G401.6 (cell line): ENCODE measurements around the gene COA1.
"Not testable (repeated sequence)": the region's sequence is repeated elsewhere in the genome, so short reads cannot be mapped to it uniquely, and the experiment has no call there.

Experiments used
- FAIRE-seq: peaks from 2 replicates; lab custom pipeline; 2012; peaks lifted over from hg19 to GRCh38; lab: Jason Lieb, UNC

COA1 gene

DNA sequence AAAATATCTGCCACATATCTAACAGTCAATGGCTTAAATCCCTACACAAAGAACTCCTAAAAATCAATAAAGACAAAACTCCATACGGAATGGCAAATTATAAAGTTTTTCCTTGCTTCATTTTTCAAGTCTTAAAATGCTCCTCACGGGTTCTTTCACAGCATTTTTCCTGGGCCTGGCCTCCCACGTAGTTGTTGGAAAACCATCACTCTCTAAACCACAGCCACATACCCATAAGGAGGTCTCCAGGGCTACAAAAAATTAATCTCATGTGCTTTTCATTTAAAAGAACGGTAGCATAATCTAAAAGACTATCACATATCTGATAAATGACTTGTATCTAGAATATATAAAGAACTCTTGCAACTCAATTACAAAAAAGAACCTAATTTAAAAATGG lies 2.9 kb downstream of the COA1 start:
- FAIRE-seq, result no peak

DNA sequence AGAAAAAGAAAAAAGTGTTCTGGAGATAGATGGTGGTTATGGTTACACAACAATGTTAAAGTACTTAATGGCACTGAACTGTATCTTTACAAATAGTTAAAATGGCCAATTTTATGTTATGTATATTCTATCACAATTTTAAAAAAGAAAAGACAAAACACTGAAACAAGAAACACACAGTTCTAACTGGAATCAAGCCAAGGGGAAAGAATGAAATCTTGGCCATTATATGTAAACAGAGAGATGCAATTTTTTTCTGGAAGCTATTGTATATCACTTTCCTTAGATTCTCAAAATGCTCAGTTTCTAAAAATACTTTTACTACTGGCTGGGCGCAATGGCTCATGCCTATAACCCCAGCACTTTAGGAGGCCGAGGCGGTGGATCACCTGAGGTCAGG lies 4.1 kb downstream of the COA1 start:
- no peak for FAIRE-seq

DNA sequence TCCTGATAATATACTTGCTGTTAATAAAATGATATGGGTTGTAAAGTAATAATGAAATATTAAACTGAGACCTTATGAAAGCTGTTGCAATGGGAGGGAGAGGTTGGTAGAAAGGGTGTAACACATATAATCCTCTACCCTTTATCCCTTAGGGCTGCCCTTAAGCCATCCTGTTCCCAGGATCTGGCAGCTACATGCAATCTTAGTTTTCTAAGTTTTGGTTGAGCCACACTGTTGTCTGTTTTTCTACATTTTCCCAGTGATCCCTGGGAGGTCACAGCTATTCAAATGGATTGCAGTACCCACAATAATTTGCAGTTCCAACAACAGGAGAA lies 6.3 kb downstream of the COA1 start:
- no peak for FAIRE-seq

DNA sequence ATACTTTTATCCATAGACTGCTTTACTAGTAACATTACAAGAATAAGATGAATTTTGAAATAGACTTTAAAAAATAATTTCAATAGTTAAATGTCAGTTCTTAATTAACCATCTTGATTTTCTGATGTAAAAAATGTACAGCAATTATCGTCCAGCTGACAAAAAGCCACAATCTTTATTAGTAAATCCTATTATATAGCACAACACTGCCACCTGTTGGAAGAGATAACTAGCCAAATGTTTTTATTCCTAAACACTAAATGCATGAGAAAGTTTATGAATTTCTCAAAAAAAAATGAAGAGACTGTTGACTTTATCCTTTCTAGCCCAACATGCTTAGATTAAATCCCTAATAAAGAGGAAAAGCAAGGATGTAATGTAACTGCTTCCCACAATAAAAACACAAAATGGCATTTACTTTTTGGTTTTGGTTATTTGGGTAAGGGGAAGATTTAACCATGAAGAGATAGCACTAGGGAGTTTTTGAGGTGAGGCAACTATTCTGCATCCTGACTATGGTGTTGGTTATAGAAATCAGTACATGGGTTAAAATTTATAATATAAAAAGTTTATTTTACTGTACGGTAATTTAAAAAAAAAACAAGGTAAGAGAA lies 8.0 kb downstream of the COA1 start:
- FAIRE-seq, result peak; percentile 89

DNA sequence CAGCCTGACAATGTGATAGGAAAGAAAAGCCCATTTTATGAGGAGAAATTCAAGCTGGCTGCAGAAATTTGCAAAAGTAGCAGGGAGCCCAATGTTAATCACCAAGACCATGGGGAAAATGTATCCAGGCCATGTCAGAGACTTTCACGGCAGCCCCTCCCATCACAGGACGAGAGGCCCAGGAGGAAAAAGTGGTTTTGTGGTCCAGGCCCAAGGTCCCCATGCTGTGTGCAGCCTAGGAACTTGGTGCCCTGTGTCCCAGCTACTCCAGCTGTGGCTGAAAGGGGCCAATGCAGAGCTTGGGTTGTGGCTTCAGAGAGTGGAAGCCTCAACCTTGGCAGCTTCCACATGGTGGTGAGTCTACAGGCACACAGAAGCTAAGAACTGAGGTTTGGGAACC lies 12.7 kb downstream of the COA1 start:
- FAIRE-seq, result no peak

DNA sequence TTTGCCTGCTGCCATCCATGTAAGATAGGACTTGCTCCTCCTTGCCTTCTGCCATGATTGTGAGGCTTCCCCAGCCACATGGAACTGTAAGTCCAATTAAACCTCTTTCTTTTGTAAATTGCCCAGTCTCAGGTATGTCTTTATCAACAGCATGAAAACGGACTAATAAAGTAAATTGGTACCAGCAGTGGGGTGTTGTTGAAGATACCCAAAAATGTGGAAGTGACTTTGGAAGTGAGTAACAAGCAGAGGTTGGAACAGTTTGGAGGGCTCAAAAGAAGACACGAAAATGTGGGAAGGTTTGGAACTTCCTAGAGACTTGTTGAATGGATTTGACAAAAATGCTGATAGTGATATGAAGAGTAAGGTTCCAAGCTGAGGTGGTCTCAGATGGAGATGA lies 13.4 kb downstream of the COA1 start:
- not testable (repeated sequence) for FAIRE-seq

DNA sequence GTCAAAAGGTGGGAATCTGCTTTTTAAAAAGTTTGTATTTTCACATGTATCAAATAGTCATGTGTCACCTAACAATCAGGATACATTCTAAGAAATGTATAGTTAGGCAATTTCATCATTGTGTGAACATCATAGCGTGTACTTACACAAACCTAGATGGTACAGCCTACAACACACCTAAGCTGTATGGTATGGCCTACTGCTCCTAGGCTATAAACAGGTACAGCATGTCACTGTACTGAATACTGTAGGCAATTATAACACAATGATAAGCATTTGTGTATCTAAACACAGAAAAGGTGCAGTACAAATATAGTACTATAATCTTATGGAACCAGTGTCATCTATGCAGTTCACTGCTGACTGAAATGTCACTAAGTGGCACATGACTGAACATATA lies 17.8 kb downstream of the COA1 start:
- FAIRE-seq, result no peak

DNA sequence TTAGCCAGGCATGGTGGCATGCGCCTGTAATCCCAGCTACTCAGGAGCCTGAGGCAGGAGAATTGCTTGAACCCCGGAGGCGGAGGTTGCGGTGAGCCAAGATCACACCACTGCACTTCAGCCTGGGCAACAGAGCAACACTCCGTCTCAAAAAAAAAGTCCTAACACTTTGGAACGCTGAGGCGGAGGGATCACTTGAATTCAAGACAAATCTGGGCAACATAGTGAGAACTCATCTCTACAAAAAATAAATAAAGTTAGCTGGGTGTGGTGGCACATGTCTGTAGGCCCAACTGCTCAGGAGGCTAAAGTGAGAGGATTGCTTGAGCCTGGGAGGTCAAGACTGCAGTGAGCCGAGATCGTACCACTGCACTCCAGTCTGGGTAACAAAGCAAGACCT lies 21.3 kb downstream of the COA1 start:
- FAIRE-seq, result not testable (repeated sequence)

DNA sequence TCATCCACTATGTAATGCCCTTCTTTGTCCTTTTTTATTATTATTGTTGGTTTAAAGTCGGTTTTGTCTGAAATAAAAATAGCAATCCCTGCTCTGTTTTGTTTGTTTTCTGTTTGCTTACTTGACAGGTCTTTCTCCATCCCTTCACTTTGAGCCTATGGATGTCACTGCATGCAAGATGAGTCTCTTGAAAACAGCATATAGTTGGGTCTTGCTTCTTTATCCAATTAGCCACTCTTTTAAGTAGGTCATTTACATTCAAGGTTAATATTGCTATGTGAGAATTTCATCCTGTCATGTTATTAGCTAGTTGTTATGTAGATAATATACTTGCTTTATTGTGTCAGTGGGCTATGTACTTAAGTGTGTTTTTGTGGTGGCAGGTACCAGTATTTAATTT lies 25.8 kb downstream of the COA1 start:
- no peak for FAIRE-seq

DNA sequence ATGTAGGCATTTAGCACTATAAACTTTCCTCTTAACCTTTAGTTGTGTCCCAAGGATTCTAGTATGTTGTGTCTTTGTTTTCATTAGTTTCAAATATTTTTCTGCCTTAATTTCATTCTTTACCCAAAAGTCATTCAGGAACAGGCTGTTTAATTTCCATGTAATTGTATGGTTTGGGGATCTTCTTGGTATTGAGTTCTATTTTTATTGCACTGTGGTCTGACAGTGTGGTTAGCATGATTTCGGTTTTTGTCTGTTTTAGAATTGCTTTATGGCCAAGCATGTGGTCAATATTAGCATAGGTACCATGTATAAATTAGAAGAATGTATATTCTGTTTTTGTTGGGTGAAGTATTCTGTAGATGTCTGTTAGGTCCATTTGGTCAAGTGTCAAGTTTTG lies 26.3 kb downstream of the COA1 start:
- FAIRE-seq, result no peak

DNA sequence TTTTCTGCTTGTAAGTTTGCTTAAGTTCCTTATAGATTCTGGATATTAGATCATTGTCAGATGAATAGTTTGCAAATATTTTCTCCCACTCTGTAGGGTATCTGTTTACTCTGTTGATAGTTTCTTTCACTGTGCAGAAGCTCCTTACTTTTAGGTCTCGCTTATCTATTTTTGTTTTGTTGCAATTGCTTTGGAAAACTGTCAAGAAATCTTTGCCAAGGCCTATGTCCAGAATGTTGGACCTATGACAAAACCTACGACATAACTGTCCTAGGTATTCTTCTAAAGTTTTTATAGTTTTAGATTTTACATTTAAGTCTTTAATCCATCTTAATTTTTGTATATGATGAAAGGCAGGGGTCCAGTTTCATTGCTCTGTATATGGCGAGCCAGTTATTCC lies 27.4 kb downstream of the COA1 start:
- no peak for FAIRE-seq

DNA sequence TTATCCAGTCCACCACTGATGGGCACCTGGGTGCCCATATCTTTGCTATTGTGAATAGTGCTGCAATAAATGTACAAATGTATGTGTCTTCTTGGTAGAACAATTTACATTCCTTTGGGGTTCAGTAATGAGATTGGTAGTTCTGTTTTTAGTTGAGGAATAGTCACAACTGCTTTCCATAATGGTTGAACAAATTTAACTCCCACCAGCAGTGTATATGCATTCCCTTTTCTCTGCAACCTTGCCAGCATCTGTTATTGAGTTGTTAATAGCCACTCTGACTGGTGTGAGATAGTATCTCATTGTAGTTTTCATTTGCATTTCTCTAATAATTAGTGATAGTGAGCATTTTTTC lies 27.8 kb downstream of the COA1 start:
- no peak for FAIRE-seq

DNA sequence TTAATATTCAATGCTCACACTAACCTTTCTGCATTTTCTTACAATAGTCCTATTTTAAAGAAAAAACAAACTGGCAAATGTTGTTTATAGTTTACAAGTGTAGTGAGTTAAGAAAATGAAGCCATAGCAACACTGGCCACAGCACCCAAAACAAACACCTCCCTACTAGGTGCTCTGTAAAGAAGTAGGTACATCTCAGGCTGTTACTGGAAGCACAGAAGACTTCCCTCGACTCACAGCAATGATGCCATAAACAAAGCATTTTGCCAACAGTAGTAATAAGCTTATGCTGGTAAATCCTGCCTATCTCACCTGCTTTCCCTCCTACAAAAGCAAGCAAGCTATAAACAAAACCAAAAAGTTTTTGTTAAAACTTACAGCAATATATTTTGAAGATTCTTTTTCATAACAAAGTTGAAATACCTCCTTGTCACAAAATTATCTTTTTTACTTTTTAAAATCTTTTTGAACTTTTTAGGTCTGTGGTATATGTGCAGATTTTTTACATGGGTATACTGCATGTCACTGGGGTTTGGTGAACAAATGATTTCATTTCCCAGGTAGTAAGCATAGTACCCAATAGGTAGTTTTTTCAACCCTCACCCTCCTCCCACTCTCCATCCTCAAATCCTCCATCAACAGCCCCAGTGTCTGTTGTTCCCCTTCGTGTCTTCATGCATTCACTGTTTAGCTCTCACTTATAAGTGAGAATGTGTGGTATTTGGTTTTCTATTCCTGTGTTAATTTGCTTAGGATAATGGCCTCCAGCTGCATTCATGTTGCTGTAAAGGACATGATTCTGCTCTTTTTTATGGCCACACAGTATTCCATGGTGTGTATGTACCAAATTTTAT lies 28.4 kb downstream of the COA1 start:
- no peak for FAIRE-seq

DNA sequence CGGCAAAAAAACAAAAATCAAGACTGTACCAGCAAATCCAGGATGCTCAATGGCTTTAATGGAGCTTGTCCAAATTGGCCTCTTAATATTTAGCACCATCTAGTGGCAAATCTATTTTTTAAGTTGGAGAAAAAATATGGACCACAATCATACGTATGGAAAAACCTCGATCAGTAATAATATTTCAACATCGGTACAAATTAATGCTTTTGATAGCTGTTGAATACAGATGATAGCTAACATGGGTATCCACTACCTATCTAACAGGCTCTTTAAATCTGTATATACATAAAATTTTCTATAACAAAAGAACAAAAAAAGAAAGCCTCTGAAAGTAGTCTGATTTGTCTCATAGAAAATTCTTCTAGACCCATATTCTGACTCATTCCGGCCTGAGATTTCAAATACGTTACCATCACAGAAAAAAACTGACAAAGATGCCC lies 29.2 kb downstream of the COA1 start:
- FAIRE-seq, result peak; percentile 91

DNA sequence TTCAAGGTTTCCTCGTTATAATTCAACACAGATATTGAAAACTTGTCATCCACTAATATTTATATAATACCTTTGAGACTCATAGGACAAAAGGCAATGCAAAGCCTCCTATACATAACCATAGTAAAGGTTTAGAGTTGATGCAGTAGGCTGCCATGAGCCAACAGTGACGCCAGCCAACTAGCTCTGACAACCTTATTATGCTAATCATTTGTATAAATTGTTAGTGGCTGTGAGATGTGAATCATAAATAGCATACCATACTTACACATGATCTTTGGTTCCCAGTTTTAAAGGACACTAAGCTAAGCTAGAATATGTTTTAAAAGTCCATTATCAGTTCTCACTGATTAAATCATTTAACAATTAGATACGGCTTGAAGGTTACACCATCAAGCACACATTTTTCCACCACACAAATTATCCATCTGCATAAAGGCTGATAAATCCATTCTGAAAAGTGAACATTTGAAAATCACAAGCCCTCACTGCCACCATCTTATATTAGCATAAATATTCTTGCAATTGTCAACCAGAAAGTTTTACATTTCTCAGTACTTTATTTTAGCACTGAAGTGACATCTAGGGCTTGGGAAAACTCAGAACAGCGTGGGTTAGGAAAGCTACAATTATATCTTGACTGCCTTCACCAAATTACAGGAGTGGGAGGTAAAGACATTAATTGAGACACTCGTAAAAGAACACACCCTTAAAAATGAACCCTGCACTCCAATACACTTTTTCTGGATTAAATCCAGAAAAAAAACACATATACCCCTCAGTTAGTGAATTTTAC lies 30.7 kb downstream of the COA1 start:
- no peak for FAIRE-seq

DNA sequence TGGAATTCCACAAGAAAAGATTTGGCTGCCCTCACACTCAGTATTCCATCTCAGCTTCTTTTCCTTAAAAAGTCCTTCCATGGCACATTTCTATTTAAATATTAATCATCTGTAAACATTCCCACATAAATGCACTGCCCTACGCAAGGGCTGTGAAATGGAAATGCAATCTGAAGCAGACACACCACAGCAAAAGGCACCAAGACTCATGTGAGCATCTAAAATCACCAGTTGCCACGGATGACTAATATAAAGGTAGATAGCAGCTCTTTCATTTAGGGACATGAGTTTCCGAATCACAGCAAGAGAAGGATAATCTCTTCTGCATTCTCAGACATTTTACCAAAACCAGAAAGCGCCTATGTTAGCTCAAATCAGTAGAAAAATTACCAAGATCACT lies 31.6 kb downstream of the COA1 start:
- no peak for FAIRE-seq

DNA sequence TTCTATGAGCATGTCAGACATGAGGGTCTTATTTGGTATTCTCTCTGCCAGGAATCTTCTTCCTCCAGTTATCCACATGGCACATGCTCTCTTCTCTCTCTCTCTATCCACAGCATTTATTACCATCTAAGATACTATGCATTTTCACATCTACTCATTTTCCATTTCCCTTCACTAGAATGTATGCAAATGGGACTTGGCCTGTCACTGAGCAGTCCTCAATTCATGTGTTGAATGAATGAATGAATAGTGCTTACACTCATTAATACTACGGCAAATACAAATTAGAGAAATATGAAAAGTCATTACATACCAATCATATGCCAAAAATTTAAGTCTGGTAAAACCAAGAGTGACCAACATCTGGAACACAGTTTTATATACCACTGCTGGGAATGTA lies 34.0 kb downstream of the COA1 start:
- no peak for FAIRE-seq

DNA sequence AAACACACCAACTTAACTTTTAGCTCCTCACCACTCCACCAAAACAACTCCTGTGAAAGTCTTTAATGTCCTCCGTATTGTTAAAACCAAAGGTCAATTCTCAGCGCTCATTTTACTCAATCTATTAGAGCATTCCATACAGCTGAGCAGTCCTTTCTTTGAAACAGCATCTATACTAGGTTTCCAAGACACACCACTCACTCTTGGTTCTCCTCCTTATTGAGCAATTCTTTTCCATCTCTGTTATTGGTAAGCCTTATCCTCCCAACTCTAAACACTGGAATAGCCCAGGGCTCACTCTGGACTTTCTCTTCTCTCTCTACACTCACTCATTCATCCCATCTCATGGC lies 34.9 kb downstream of the COA1 start:
- no peak for FAIRE-seq

DNA sequence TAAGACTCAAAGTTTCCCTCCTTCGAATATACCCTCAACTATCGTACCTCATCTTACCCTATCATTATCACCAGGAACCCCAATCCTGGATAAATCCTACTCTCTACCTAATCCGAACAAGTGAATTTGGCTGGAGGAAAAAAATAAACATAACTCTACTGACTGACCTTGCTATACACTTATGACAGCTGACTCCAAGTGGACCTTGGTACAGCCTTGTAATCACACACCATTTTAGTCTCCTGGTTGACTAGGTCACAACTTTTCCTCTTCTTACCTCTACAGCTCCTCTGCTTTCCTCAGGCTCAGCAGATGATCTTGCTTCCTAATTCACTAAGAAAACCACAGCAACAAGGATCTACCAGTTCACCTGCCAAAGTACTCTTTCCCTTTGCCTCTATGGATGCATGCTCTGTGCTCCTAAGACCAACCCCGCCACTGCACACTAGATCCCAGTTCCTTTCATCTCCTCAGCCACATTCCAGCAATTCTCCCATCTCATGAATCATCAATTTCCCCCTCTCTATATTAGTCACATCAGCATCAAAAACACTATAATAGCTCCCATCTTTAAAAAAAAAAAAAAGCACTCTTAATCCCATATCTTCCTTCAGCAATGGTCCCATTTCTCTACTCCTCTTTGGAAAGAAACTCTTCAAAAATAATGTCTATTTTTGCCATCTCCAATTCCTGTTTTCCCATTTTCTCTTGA lies 35.5 kb downstream of the COA1 start:
- FAIRE-seq, result no peak

DNA sequence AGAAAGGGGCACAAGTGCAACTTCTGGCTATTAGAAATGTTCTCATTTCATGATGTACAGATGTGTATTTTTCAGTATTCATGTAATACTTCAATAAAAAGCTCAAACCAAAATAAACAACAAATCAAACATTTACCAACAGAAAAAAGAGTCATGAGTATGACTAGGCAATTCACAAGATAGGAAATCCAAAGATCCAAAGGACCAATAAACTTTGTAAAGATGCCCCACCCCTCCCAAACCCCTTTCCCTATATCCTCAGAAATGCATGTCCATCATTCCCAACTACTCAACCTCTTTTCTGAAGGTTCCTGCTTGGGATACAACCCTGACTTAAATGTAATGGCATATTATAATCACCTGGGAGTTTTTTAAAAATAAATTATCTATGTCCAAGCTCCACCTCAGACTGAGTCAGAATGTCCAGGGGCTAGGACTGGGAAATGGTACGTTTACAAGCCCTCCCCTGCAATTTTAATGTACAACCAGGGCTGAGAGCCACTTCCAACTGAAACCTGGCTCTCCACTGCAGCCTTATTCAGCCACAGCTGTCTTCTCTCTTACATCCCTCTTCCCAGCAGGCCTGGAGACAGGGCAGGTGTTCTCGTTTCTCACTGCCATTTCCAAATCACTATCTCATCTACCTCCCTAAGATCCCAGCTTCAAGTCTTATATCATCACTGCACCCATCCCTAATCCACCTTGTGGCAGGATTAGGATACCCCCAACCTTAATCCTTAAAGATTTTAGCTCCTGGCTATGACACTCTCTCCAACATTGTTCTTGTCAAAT lies 36.5 kb downstream of the COA1 start:
- no peak for FAIRE-seq

DNA sequence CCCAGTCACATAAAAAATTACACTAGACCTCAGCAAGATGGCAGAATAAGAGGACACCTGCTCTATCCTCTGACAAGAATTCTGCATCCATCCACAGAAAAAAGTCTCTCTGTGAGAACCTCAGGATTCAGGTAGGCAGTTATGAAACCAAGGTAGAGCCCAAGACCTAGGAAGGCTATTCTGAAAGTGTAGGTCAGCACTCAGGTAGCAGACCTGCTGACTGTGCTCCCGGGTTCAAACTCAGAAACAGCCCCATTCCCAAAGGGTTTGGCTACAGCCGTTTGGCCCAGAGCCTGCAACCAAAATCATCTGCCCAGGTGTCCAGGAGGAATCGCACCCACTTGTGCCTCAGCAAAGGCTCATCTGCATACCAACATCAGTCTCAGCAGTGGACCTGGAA lies 37.7 kb downstream of the COA1 start:
- no peak for FAIRE-seq

DNA sequence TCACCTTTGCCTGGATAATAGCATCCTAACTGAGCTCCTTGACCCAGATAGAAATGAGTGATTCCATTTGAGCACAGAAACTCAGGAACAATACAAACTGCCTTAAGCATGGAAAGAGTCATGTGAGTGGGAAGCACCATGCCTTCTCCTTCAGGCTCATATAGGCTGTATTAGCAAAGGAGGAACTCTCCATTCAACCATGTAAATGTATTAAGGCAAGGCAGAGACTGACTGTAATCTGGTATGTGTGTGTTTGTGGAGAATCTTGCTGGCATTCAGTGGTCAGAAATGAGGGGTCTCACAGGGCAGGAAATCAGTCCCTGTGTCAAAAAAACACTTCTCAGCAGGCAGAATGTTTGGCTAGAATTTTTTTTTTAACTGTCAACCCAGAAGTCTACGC lies 40.2 kb downstream of the COA1 start:
- FAIRE-seq, result no peak
